ENCODE results near the gene OR8D2. TPM values are rescaled to one million over a fixed set of nuclear protein-coding genes. Genes with fewer than 3 reads are reported as not detected.

The OR8D2 gene, protein sequence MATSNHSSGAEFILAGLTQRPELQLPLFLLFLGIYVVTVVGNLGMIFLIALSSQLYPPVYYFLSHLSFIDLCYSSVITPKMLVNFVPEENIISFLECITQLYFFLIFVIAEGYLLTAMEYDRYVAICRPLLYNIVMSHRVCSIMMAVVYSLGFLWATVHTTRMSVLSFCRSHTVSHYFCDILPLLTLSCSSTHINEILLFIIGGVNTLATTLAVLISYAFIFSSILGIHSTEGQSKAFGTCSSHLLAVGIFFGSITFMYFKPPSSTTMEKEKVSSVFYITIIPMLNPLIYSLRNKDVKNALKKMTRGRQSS
- not detected for total RNA-seq
- polyA plus RNA-seq: not detected
- long read RNA-seq, donor 1: 0 reads
- long read RNA-seq, donor 2: 0 reads
- long read RNA-seq, donor 3: 0 reads
- long read RNA-seq, donor 4: 0 reads
- long read RNA-seq, donor 5: 0 reads
- long read RNA-seq, donor 6: 0 reads
- long read RNA-seq, donor 7: 0 reads
- long read RNA-seq, donor 8: 0 reads
- long read RNA-seq, donor 9: 0 reads
- long read RNA-seq, donor 10: 0 reads

DNA sequence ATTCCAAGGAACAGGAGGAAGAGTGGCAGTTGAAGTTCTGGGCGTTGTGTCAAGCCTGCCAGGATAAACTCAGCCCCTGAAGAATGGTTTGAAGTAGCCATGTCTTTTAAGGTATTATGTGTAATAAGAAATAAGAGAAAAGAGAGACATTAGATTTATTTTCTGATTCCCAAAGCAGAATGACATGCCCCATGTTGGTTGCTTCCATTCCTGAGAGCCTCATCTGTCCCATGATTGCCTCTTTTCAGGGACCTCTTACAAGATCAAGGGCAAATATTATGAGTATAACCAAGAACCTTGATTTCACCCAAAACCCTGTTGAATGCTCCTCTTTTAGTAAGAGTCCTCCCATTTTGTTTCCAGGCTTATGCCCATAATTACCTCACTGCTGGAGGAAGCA is at the start of gene OR8D2:
OR8D2 (minus strand) TSS at position 101 of the 400 bp plus-strand sequence; CDS start at position 101, 0 bp downstream.
- no peak for TF ChIP-seq POLR2A (IDR thresholded peaks at IDR 0.05)
- TF ChIP-seq, protein P1, sequence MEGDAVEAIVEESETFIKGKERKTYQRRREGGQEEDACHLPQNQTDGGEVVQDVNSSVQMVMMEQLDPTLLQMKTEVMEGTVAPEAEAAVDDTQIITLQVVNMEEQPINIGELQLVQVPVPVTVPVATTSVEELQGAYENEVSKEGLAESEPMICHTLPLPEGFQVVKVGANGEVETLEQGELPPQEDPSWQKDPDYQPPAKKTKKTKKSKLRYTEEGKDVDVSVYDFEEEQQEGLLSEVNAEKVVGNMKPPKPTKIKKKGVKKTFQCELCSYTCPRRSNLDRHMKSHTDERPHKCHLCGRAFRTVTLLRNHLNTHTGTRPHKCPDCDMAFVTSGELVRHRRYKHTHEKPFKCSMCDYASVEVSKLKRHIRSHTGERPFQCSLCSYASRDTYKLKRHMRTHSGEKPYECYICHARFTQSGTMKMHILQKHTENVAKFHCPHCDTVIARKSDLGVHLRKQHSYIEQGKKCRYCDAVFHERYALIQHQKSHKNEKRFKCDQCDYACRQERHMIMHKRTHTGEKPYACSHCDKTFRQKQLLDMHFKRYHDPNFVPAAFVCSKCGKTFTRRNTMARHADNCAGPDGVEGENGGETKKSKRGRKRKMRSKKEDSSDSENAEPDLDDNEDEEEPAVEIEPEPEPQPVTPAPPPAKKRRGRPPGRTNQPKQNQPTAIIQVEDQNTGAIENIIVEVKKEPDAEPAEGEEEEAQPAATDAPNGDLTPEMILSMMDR (IDR thresholded peaks at IDR 0.05): no peak
- peaks cover 6% of the 10 kb centered on the region for H3K27me3 ChIP-seq
- WGBS, 4 donors: 59 to 75% (median 60%) methylated on average over 1 of the region's 1 CpG
- H3K9me3 ChIP-seq (replicated peaks in 1 of 3): no peaks in the 10 kb centered on the region
- no peaks in the 10 kb centered on the region for H3K4me1 ChIP-seq (replicated peaks in 1 of 2)
- no peak within 1 kb of the TSS for H3K4me3 ChIP-seq
- H3K27ac ChIP-seq: no peak within 1 kb of the TSS
- no peak for DNase-seq
- intact Hi-C loops (cut with DNase I): no loop called here
- H3K36me3 ChIP-seq (replicated peaks in 1 of 2): no peaks in the 10 kb centered on the region

DNA sequence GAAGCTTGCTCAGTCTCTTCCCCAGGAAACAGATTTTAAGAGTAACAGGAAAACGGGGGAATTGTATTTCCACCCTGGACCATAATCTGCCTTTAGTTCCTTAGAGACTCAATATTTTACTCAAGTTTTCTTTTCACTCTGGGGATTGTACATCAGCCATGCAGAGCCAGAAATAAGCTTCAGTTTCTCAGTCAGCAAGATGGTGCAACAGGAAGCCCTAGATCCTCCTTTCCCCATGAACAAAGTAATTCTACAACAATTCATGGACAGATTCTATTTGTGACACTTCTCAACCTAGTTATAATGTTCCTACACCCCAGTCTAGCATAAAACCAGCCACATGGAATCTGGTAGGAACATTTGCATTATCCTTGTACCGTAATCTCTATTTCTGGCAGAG is 39.6 kb upstream of the OR8D2 start:
- intact Hi-C loops (cut with DNase I): no loop called here
- H3K9me3 ChIP-seq (replicated peaks in 1 of 3): no peaks in the 10 kb centered on the region
- H3K4me3 ChIP-seq: no peak overlapping the region
- no peaks in the 10 kb centered on the region for H3K36me3 ChIP-seq (replicated peaks in 1 of 2)
- no peaks in the 10 kb centered on the region for H3K27me3 ChIP-seq
- no peaks in the 10 kb centered on the region for H3K4me1 ChIP-seq (replicated peaks in 1 of 2)
- no peak overlapping the region for H3K27ac ChIP-seq
- TF ChIP-seq, protein P1 (IDR thresholded peaks at IDR 0.05): no peak
- TF ChIP-seq POLR2A (IDR thresholded peaks at IDR 0.05): no peak
- DNase-seq: no peak
- 9 to 46% (median 25%) methylated on average over 2 of the region's 2 CpGs for WGBS, 4 donors

DNA sequence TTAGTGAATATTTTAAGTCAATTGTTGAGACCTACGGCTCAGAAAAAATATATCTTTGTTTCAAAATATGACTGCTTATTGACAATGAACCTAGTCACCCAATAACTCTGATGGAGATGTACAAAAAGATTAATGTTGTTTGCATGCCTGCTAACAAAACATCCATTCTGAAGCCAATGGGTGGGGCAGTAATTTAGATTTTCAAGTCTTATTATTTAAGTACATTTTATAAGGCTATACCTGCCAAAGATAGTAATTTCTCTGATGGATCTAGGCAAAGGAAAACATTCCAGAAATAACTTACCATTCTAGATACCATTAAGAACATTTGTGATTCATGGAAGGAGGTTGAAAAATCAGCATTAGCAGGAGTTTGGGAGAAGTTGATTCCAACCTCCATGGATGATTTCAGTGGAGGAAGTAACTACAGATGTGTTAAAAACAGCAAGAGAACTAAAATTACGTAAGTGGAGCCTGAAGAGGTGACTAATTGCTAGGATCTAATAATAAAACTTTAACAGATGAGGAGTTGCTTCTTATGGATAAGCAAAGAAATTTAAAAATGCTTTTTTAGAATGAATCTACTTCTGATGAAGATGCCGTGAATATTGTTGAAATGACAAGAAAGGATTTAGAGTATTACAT is 26.4 kb upstream of the OR8D2 start:
- H3K27ac ChIP-seq: no peak overlapping the region
- no peak for DNase-seq
- H3K27me3 ChIP-seq: no peaks in the 10 kb centered on the region
- intact Hi-C loops (cut with DNase I): no loop called here
- WGBS, 4 donors: 19 to 54% (median 50%) methylated on average over 3 of the region's 3 CpGs
- no peaks in the 10 kb centered on the region for H3K4me1 ChIP-seq (replicated peaks in 1 of 2)
- H3K9me3 ChIP-seq (replicated peaks in 1 of 3): no peaks in the 10 kb centered on the region
- no peaks in the 10 kb centered on the region for H3K36me3 ChIP-seq (replicated peaks in 1 of 2)
- H3K4me3 ChIP-seq: no peak overlapping the region
- TF ChIP-seq POLR2A (IDR thresholded peaks at IDR 0.05): no peak
- TF ChIP-seq, protein P1 (IDR thresholded peaks at IDR 0.05): no peak

DNA sequence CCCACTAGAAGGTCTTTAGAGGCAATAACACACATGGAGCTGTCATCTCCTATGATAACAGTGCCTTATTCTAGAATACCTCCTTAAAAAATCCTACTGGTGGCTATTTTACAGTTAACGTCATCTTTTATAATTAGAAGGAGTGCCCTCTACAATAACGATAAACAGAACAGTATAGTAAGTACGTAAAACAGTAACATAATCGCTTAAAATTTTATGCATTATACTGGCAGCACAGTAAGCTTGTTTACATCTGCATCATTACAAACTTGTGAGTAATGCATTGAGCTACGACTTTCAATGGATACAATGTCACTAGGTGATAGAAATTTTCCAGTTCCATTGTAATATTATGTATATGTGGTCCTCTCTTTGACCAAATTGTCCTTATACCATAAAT is 24.3 kb upstream of the OR8D2 start:
- H3K4me3 ChIP-seq: no peak overlapping the region
- no peaks in the 10 kb centered on the region for H3K36me3 ChIP-seq (replicated peaks in 1 of 2)
- no peak overlapping the region for H3K27ac ChIP-seq
- no peak for DNase-seq
- intact Hi-C loops (cut with DNase I): no loop called here
- no peaks in the 10 kb centered on the region for H3K4me1 ChIP-seq (replicated peaks in 1 of 2)
- H3K27me3 ChIP-seq: no peaks in the 10 kb centered on the region
- no peaks in the 10 kb centered on the region for H3K9me3 ChIP-seq (replicated peaks in 1 of 3)
- TF ChIP-seq POLR2A (IDR thresholded peaks at IDR 0.05): no peak
- TF ChIP-seq, protein P1 (IDR thresholded peaks at IDR 0.05): no peak
- WGBS, 4 donors: 74 to 76% (median 75%) methylated on average over 5 of the region's 5 CpGs
